Hematopoietic multipotent progenitor cell treated with erythropoietin and hydrocortisone succinate and interleukin-3 and kit ligand, for 6 days (in vitro differentiated cells): ENCODE measurements around the gene SLC66A1.

Experiments used
- DNase-seq: peaks from one replicate; pipeline ENCODE4 v3.0.0-alpha.2; 2015

The SLC66A1 gene

DNA sequence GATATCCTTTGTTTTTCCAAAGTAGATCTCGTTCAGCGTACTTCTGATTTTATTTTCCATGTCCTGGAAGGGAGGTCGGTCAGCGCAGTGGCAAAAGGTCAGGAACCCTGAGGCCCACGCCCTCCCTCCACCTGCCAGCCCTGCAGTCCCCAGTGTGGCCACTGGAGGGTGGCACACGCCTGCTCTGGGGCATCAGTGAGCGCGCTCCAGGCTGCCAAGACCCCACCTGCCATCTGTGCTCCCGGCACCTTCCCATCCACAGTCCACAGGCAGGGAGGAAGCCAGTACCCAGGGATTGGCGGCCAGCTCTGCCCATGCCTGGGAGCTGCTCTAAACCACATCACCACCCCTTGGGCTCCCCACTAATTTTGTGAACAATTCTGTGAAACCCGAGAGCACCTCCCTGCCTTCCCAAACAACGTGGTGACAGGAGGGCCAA, 32.3 kb downstream of the SLC66A1 start:
- DNase-seq, result peak; percentile 60

DNA sequence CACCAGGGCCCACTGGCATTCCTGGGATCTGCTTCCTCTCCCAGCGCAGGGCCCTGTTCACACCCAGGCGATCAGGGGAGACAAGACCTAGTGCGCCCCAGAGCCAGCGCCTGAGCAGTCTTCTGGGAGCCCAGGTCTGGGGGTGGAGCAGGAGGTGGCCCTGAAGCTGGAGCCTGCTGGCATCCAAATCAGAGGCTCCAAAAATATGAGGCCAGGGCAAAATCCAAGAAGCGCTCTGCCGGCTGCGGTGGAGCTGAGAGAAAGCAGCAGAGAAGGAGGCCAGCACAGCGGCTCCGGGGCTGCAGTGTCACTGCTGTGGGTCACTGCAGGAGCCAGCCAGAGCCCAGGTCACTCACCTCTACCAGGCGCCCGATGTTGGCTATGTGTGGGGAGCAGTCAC, 32.7 kb downstream of the SLC66A1 start:
- no peak for DNase-seq

DNA sequence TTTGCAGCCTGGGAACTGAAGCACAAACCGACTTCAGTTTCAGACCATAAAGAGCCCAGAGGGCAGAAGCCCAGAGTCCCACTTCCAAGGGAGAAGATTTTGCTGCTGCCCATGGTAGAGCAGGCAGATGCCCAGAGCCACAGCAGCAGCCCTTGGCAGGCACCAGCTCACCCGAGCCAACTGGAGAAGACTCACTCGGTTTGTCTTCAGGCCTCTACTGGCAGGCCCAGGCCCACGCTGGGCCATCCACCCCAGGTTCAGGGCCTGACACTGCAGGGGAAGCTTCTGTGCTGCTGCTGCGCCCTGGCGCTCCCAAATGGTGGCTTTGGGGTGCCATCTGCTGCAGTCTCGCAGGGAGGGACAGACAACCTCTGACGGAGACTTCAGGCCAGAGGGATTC, 33.3 kb downstream of the SLC66A1 start:
- DNase-seq, result no peak

DNA sequence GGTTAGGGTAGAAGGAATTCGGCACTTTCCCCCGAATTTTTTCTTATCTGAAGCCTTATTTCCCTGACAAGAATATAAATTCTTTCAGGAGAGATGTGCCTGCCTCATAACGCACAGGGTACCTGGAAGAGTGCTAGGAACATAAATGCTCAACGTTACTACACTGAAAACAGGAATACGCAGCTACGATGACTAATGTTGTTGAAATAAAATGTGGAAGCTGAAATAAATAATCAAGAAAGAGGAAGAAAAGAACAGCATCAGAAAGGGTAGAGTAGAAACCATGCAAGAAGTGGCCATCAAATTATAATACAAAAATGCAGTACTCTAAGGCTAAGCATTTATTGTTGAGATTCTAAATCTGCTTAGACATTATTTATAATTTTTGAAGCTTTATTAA, 33.9 kb downstream of the SLC66A1 start:
- DNase-seq, result no peak

DNA sequence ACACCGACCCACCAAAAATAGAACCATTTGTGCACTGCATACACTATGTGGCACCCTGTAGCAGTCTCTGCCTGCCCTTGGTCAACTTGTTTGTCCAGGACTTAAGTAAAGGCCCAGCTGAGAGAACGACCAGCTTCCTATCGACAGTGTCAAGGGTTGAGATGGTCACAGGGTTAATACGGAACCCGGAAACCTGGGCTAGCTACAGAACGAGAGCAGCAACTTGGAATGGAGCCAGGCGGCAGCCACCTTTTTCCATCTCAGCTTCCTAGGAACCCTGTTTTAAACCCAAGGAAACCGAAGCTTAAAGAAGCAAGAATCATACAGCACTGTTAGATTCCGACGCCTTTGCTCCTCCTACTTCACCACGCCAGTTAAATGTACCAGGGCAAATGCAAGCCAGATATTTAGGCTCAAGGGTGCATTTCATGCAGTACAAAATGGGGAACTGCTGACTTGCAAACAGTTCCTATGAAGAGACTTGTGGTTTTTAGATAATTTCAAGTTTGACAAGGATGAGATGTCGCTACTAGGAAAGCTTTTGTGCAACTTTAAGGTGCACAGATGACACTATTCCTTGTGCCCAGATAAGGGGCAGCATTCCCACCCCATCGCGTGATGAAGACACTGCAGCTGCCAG, 35.5 kb downstream of the SLC66A1 start:
- DNase-seq, result peak; percentile 53

DNA sequence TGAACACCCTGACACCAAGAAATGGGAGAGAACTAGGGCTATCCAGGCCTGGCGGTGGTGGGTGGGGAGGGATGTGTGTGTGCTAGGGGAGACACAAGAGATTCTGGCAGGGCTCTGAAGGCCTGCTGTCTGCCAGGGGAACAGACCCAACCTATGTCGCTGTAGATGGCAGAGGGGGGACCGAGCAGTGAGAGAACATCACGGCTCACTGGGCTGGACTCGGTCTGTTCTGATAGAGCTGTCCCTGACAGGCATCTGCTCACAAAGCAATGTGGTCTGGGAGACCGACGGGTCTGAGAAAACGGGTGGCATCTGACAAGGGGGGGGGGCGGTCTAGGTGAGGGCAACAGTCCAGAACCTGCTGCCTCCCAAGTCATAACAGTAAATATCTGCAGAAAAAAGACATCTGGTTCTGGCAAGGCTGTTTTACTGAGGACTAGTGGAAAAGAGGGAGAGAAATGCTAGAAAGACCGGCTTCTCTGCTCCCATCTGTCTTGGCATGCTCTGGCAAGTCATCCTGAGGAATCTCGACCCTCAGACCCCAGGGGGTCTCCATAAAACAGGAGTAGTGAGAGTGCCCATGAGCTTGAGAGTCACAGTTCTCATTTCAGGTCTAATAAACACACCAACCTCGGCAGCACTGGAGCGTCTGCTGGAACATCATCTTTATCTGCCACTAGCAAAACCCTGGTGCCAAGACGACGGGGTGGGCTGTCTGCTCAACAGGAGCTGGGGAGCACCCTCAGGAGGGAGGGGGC, 36.5 kb downstream of the SLC66A1 start:
- DNase-seq, result no peak

DNA sequence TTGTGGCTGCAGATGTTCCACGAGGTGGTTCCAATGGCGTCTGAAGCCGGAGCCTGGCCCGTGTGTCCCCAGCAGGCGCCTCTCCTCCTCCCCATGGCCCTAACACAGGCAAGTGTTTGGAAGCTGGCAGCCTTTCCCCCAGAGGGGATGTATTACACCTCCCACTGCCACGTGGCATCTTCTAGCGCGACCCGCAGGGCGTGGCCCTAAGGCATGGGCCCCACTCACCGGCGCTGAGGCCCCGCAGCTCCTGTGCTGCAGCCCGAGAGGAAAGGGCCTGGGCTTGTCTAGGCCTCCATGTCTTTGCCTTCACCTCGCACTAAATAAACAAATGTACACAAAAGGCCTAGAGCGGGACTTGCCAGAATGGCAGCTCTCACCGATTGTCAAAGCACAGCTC, 37.9 kb downstream of the SLC66A1 start:
- DNase-seq, result no peak

DNA sequence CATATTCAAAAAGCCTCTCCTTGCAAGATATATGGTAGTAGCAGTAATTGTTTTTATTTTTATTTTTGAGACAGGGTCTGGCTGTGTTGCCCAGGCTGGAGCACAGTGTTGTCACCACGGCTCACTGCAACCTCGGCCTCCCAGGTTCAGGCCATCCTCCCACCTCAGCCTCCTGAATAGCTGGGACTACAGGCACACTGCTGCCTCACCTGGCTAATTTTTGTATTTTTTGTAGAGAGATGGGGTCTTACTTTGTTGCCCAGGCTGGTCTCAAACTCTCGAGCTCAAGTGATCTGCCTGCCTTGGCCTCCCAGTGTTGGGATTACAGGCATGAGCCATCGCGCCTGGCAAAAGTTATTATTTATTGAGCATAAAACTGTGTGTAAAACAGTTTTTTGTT, 38.4 kb downstream of the SLC66A1 start:
- DNase-seq, result no peak

DNA sequence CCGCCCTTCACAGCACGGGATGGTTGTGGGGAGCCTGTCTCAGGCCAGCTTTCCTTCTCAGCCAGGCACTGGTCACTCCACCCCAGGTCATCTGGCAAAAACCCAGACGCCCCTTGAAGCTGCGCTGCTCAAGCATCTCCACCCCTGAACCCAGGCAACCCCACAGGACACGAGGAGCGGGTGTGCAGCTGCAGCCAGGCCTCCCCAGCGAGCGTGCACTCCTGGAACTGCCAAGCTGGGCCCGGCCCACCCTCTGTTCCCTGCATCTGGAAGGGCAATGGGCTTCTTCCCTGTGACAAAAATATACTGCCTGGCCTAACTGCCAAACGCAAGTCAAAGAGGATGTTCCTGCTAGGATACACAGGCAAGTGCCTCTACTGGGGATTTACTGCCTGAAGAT, 39.7 kb downstream of the SLC66A1 start:
- no peak for DNase-seq

DNA sequence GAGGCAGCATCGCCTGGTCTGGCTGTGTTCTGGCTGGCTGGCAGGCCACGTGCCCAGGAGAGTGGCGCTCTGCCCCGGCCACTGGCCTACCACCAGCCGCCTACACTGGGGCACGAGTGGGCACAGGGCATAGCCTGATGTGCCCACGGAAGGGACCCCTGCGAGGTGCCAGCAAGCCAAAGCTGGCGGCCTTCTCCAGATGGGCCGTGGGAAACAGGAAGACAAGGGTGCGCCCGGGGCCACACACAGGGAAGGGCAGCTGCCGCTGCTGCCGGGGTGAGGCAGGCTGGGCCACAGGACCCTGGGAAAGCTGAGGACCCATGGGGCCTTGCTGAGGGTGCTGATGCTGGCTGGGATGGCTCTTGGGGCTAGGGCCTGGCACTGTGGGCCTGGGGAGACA, 40.7 kb downstream of the SLC66A1 start:
- no peak for DNase-seq

DNA sequence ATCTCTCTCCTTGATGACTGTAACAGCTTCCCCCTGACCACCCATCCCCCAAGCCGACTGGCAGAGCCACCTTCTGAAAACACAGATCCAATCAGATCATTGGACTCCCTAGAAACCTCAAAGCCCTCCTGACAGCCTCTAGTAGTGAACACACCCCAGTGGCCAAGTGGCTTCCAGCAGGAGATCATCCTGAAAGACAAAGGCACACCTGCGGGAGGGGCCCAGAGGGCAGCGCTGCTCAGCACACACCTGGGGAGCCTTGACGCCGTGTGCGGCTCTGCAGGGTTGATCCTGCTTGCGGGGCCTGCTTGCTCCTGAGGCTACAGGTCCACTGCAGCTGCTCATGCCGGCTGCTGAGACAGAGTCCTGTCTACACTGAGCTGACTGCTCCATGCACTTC, 41.5 kb downstream of the SLC66A1 start:
- DNase-seq, result no peak

DNA sequence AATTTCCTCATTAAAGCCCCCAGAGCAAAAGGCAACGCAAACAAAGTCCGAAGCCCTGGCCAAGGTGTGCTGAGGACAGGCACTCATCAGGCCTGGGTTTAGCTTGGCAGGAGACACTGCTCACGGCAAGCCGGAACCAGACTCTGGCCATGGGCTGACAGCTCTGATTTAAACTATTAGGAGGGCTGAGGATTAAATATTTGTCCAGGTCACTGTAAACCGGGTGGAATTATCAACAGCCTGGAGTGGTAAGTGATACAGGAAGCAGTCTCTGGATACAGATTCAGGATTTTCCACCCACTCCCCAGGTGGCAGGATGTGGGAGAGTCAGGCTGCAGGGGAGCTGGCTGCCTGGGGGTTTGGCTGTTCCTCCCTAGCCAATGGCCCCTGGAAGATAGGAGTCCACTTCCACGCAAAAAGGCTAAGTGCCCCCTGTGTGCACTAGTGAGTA, 42.4 kb downstream of the SLC66A1 start:
- DNase-seq, result no peak

DNA sequence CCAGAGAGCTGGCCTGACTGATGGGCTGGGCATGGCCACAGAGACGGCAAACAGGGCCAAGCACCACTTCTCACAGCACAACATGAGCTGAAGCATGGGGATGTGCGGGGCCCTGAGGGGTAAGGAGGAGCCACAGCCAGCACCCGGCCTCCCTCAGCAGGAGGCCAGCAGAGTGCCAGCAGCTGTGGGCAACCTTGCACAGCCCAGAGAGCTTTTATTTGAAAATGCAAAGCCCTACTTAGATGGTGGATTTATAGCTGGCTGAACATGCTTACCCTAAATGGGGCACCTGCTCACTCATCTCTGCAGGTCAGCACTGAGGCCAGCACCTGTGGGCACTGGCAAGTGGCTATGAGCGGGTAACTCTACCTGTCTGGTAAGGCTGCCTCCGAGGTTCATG, 44.1 kb downstream of the SLC66A1 start:
- DNase-seq, result no peak

DNA sequence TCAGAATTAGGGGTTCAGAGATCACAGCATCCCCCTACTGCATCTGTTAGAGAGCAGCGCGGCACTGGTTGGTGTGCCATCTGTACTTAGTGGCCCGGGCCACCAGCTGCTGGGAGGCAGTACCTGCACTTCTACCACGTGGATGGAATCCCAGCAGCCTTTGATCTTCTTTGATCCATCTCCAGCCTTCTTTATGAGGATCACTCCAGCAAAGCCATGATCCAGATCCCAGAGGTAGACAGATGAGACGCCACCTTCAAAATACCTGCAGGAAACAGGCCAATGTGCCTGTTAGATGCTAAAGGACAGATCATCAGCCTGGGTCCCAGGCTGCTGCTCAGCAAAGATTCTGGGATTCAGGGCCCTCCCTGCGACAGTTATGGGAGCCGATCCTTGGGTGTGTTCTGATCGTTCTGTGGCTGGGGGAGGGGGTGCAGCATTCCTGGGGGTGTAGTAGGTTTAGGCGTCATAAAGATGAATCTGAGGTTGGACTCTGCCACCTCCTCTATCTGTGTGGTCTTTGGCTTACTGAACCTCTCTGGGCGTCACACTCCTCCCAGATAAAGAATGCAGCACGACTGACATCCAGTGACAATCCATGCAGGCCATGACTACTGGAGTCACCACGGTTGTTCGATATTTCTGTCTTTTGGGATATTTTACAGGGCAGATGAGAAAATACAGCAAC, 45.3 kb downstream of the SLC66A1 start:
- no peak for DNase-seq

DNA sequence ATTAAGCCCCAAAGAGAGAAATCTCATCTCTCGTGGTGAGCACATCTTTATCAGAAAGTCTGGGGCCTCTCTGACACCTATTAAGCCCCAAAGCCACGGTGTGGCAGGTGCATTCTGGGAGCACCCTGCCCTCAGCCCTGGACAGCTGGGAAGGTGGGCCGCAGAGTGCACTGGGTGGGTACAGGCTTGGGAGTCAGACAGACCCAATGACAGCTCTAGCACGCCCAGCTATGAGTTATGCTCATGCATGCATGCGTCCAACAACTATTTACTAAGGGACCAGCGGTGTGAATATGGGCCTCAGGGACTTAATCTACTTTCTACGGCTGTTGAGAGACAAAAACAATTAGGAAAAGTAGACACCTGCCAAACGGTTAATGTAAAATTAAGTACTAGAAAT, 46.6 kb downstream of the SLC66A1 start:
- DNase-seq, result no peak

DNA sequence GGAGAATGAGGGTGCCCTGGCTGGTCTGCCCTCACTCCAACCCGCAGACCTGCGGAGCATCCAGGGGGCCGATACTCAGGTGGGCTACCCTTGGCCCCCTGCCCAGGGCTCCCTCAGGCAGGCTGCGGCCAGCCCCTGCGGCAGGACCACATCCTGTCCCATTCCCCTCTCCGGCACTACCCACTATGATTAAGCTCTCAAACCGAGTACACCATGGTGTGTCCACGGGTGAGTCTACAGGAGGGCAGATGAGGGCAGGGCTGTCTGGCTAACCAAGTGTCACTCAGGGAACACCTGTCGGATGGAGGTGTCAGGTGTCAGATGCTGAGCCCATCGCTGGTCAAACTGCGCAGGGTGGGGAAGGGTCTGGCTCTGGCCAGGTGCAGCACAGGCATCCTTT, 47.2 kb downstream of the SLC66A1 start:
- no peak for DNase-seq

DNA sequence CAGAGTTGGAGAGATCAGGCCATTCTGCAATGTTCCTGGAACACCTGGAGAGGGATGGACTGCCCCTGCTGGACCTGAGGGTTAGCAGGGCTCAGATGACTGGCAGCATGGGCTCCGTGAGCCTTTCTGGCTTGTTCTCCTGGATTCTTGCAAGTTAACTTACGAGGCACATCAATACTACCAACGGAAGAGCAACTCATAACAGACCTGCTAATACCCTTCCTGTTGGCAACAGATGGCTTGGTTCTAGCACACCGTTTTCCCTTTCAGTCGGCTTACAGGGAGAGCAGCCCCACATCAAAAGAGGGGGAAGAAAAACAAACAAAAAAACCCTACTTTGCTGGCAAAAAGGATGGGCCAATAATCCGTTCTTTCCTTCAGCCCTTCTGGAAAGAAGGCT, 47.9 kb downstream of the SLC66A1 start:
- DNase-seq, result no peak

DNA sequence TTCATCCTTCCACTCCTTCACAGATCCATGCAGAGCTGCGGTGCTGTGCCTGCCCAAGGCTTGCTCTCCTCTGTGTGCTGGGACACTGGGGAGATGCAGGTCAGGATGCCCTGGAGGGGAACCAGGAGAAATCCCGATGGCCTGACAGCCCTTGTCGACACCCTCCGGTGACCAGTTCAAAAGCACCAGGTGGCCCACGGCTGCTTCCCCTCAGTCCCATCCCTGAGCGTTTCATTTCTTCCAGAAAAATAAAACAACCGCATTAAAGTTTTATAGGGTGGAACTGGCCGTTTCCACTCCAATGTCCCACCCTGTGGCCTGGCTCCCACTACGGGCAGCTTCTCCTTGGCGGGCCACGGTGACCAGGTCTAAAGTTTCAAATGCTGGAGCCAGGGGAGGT, 48.3 kb downstream of the SLC66A1 start:
- no peak for DNase-seq

DNA sequence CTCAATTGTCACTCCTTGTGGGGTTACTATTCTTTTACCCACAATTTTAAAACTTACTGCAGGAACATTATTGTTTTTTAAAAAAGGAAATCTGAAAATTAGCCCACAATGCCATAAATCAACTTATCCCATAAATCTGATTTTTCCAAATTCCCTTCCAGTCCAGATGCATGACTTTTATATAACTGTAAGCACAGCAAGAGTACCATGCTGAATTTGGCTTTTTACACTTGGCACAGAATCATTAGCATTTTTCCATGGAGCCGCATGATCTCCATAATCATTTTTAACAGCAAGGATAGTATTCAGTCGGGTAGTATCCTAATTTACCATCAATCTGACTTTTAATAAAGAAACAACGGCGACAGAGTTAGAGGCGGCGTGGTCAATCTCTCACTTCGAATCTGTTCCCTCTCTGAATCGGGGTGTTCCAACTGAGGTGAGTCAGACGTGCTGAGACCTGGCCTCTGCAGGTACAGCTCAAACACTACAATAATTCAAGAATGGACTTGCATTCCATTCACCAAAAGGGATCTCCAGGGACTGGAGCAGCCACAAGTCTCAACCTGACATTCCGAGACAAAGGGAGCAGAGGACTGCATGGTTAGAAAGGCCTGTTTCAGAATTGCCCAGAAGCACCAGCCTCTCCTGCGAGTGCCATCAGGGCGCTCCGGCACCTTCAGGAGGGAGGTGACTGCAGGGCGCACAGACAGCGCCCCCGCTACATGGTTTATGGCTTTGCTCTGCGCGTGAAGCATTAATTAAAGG, 48.9 kb downstream of the SLC66A1 start:
- DNase-seq, result no peak

DNA sequence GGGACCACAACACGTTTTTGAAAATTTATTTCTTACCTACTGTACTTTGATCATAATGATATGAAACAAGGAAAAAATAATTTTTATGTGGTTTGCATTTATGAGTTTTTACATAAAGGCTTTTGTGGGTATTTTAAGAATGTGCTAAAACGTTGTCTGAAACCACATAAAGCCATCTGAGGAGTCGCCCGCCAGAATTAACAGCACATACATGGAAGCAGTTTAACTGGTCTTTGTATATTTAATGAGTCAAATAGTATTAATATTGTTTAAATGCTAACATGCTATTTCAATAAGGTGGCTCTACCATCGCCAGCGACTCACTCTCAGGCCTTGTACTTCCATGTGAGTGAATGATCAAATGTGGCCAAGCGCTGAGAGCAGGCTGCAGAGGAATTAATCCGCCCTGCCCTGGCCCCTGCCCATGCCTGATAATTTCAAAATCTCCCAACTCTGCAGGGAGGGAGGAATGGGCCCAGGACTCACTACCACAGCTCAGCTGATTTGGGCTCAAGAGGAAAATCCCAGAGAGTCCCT, 49.6 kb downstream of the SLC66A1 start:
- DNase-seq, result no peak

DNA sequence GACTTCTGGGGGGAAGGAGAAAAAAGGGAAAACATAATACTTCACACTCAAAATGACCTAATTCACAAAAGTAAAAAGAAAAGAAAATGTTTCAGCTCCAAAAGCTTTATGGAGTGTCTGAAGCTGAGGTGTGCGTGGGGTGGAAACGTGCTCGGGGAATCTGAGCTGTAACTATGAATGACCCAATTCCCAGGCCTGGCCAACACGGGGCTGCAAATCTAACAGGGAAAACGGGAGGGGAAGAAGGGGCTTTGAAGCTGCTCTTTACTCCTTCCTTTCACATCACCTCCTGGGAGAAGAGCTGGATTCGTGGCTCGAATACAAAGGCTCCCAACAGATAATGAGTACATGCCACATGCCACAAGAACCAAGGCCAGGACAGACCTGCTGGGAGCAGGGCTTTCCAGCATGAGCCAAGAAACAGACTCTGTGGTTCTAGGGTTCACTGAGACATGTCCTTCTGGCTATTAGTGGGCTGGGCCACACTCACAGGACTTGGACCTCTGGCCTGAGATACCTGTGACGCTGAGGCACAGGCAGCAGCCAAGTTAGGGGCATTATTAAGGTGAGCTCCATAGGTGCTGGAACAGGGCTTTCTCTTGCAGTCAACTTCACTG, 51.5 kb downstream of the SLC66A1 start:
- no peak for DNase-seq

DNA sequence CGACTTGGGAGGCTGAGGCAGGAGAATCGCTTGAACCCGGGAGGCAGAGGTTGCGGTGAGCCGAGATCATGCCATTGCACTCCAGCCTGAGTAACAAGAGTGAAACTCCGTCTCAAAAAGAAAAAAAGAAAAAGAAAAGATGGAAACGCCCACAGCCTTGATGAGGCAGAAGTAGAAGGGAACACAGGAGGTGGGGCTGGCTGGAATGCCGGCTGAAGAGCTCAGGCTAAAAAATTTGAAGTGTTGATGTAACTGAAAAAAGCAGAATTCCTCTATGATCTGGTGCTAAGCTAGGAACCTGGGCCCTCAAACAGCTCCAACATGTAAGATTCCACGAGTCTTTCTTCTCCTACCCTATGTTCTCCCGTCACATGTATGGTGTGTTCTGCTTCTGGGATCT, 53.6 kb downstream of the SLC66A1 start:
- DNase-seq, result no peak
